HG03520 (cell line): Measurements from ENCODE around the gene CASR.

ENCODE experiments used
- ATAC-seq: cut with Tn5 transposase; IDR thresholded peaks from one replicate; pipeline ENCODE4 v1.9.1; 2021; ENCODE audit warnings: mild to moderate bottlenecking, moderate library complexity; ENCODE audit not compliant: unreplicated experiment

The CASR gene

DNA sequence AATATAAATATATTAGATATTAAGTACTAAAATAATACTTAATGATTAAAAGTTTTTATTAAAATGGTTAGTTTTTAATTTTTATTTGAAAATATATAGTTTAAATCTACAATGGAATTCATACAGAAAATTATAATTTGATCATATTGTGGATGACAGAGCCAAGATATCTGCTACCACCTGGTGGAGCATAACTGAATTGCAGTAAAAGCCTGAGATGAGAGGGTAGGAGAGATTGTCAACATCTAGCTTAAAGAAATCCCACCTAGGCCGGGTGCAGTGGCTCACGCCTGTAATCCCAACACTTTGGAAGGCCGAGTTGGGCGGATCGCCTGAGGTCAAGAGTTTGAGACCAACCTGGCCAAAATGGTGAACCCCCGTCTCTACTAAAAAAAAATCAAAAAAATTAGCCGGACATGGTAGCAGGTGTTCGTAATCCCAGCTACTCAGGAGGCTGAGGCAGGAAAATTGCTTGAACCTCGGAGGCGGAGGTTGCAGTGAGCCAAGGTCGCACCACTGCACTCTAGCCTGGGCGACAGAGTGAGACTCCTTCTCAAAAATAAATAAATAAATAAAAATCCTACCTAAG lies 116.5 kb downstream of the CASR start:
- no peak for ATAC-seq

DNA sequence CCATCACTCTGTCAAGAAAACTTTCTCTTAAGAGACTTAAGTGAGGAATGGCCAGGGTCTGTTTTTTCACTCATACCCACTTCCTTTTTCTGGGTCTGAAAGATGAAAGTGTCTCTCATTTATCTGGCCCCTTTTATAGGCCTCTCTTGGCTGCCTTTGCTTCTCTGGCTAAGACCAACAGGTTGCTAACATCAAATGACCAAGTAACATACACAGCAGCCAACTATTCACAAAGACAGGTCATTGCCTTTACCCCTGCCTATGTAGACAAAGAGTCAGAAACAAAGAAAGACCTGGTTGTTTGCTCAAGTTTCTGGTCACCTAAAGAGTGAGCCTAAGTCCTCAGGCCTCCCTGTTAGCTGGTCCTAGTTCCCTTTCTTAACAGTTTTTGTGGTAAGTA lies 117.6 kb downstream of the CASR start:
- peak; percentile 59 for ATAC-seq

DNA sequence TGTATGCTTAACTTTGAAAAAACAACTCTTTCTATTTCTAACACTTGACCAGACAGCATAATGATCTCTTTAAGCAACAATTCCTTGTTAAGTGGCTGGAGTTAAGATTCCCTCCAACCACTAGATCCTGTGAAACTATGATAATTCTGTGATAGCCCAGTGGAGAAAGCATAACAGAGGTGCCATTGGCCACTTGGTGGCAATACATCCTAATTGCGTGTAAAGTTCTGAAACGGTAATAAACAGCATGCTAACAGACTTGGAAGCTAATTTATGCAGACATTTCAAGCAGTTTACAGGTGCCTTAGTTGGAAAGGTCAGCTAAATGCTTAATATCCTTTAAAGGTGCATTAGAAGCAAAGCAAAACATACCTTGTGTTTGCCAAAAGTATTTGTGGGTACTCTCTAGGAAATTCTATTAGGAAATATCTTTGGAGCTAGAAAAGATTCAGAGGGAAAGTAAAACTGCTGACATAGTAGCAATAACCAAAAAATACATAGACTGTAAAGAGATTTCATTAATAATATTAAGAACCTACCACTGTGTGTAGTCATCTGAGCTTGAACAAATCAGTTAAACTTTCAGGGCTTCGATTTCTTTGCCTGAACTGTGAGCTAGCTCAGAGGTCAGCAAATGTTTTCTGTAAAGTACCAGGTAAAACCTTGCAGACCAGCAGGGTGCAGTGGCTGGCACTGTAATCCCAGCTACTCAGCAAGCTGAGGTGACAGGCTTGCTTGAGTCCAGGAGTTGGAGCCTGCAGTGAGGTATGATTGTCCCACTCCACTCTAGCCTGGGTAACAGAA lies 122.6 kb downstream of the CASR start:
- ATAC-seq = peak; percentile 43

DNA sequence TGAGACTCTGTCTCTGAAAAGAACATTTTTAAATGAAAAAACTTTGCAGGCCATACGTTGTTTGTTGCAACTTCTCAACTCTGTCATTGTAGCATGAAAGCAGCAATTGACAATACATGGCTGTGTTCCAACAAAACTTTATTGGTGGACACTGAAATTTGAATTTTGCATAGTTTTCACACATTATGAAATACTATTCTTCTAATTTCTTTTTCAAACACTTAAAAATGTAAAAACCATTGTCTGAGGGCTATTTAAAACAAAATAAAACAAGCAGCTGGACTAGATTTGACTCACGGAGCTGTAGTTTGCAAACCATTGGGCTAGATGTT lies 123.1 kb downstream of the CASR start:
- no peak for ATAC-seq

DNA sequence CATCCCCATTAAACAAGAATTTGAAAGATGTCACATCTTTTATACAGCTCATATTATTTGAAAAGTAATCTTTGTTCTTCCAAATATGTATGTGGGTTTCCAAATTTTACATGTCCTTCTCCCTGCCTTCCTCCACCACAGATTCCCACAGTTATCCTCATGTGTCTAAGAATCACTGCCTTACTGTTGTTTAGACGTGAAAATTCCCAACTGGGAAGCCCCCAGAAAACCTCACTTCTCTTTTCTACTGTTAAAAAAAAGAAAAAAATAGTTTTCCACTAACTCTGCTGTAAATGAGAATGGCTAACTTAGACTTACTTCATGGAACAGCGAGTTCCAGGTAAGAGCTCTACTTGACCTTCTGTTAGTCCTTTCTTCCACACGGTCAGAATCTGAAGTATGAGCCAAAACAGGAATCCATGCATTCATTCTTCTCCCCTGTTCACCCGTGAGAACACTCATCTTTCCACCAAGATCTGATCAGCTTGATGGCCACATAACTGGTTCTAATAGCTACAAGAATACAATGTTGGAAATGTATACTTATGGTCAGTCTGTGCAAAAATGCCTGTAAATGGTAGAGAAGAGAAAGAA lies 123.7 kb downstream of the CASR start:
- ATAC-seq = no peak

DNA sequence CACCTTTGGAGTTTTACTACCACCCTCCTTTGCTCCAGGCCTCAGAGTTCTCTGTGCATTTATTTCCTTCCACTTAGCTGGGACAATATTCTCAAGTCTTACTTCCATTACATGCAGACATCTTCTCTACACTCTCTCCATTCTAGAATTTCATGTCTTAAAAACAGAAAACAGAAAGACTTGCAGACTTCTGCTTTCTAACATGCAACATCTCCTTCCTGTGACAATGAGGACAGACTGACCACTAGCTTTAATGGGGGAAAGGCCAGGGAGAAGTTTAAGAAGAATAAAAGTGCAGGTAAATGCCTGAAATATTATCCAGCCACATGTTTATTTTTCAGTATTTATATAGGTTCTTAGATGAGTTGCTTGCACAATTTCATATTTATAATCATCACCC lies 124.5 kb downstream of the CASR start:
- no peak for ATAC-seq

DNA sequence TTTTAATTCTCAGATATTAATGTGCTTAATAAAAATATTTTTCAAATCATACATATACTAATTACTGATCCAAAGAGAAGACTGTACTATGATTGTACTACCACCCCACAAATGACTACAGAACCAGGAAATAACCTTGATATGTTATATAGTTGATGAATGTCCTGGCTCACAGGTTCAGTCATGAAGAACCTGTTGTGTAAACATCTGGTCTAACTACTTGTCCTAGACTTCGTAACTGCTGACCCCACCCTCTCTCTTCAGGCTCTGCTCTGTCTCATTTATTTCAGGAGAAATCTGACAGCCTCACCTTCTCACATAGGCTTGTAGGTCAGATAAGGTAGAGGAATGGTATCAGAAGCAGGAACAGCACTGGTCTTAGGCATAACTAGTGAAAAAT lies 126.9 kb downstream of the CASR start:
- ATAC-seq = no peak

DNA sequence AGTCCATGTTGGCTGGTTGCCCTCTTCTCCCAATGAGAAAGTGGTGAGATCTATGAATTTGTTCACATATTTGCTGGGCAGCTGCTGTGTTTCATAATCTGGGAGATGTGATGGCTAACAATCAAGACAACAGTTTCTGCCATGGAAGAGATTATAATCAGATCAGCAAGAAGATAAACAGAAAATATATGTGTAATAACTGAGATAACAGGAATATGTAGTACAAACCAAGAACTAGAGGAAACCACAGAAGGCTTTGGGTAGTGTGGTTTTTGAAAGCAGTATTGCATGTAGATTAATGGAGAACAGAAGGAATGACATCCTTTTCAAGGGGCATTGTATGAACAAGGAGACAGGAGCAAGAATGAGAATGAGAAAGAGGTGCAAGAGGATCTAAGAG lies 129.4 kb downstream of the CASR start:
- no peak for ATAC-seq

DNA sequence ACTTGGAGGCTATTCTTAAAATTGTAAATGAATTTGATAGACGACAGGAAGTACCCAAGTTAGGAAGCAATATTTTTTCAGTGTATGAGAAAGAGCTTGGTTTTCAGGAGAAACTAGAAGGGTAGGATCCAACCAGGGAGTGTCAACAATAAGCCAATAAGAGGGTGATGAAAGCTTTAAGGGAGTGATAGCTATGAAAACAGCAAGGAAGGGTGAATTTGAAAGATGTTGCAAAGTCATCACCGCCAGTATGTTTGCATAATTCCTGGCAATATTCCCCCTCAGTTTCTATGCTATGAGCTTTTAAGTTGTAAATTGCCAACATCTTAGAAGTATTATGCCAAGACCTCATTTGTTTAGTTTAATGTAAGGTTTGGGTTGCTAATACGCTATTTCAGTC lies 129.8 kb downstream of the CASR start:
- no peak for ATAC-seq

DNA sequence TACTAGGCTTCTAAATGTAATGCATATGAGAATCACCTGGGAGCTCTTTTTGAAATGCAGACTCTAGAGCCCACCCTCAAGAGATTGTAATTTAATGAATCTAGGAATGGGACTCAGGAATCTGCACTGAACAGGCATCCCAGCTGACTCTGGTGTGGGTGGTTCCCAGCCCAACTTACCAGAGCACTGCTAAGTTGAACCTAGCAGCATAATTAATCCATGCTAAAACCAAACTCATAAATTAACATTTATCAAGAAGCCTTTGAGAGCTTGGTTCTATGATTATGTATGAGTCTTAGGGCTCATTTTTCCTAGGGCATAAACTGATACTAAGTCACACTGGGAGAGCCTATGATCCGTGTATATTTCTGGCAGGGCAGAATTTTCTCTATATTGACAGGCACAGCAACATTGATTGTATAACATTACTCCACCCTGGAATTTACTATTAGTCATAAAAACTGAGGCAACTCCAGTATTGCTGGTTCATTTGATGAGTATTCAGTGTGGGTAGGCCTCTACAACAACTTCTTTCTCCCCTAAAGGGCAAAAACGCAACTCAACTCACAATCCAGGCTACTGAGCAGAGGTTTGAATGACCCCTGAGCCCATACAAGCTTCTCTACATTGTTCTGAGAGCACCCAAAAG lies 130.9 kb downstream of the CASR start:
- no peak for ATAC-seq

DNA sequence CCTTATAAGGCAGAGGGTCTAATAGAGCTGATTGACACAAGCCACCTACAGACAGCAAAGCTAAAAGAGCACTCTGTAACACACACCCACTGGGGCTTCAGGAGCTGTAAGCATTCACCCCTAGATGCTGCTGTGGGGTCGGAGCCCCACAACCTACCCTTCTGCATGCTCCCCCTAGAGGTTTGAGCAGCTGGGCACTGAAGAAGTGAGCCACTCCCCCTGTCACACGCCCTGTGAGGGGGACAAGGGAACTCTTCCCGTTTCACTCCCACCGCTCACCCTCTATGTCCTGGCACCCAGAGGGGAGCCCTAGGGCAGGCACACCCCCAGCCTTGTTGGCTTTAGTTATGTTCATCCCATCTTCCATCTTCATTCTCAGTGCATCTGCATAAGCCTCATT lies 132.2 kb downstream of the CASR start:
- no peak for ATAC-seq

DNA sequence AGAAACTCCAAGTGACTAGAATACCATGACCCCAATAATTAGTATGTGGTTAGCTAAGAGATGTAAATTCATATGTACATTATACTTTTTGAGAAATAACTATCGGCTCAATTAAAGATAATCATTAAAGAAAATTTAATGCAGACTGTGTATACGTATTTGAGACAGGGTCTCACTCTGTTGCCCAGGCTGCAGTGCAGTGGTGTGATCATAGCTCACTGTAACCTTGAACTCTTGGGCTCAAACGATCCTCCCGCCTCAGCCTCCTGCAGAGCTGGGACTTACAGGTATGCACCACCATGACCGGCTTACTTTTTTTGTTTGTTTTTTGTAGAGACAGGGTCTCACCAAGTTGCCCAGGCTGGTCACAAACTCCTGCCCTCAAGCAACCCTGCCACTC lies 132.9 kb downstream of the CASR start:
- ATAC-seq = no peak

DNA sequence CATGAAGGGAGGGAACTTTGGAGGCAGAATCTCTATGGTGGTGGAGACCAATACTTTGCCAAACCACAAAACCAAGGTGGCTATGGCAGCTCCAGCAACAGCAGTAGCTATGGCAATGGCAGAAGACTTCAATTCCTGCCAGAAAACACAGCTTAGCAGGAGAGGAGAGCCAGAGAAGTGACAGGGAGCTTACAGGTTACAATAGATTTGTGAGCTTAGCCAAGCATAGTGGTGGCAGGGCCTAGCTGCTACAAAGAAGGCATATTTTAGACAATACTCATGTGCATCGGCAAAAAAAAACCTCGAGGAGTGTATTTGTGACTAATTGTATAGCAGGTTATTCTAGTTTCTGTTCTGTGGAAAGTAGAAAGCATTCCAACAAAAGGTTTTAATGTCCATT lies 135.2 kb downstream of the CASR start:
- ATAC-seq = no peak

DNA sequence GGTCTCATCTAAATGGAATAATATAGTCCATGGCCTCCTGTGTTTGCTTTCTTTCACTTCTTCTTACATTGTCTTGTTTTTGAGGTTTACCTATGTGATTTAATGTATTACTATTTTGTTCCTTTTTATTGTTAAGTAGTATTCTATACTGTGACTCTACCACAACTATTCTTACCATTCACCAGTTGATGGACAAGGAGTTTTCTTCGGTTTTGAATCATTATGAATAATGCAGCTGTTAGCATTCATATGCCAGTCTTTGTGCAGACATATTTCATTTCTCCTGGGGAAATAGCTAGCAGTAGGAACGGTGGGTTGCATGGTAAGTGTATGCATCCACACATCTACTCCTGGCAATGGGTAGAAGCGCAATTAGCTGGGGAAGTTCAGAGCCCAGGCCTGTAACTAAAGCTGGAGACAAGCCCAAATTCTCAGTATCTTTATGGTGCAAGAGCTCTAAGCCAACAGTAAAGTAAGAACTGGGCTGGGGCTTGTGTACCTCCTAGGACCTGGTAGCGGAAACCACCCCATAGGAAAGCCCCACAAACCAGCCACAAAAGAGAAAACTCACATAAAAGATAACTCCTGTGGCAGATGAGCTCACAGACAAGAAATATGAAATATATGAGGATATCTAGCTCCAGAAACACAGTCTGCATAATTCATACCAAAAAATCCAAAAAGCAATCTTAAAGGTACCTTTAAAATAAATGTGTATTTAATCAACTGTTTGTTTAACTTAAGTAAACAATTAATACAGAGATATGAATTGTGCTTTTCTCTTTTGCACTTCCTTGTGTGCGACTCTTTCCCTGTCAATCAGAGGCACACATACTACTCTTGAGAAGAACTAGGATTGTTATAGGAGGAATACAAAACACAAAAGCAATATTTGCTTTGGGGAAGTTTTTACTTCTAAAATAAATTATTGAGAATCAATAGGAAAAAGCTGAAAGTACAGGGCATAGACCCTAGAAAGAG lies 138.9 kb downstream of the CASR start:
- no peak for ATAC-seq

DNA sequence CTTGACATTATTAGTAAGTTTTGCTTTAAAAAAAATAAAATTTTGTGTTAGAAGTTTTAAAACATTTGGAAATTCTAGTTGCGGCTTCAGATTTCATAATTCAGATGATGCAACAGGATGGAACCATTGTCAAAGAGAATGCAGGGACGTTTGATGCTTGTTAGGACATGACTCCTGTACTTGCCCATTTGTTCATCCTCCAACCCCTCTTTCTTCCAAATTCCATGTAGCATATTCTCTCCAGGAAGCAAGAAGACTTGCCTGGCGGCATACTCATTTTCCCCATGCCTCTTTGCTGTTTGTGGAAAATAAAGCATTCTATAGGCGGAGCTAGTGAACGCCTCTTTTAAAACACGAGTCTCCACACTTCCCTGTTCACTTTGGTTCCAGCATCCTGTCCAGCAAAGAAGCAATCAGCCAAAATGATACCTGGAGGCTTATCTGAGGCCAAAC lies 141.4 kb downstream of the CASR start, which contains the start of gene CSTA:
Gene CSTA, plus strand, starts transcription at position 378 of the 453 bp plus-strand sequence. Its CDS starts 45 bp downstream, at position 423.
- no peak for ATAC-seq

DNA sequence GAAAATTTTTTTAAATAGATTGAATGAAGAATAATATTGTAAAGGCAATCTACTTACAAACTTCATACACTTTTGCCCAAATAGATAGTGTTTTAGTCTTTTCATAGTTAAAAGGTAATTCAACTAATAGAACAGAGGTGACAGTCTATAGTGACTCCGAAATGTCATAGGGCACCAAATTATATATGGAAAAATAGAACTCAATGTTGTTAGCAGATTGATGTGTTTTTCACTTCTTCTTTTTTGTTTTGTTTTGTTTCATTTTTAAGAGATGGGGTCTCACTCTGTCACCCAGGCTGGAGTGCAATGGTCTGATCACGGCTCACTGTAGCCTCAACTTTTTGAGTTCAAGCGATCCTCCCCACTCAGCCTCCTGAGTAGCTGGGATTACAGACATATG lies 142.3 kb downstream of the CASR start:
- no peak for ATAC-seq

DNA sequence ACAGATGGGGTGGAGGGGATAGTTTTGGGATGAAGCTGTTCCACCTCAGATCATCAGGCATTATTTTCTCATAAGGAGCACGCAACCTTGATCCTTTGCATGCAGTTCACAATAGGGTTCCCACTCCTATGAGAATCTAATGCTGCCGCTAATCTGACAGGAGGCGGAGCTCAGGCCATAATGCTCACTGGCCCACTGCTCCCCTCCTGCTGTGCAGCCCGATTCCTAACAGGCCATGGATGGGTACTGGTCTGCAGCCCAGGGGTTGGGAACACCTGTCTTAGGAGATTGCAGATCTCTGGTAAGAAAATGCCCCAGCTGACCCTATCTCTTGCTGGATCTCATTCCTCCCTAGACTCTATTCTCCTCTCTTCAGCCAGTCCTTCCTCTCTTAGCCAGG lies 148.4 kb downstream of the CASR start:
- no peak for ATAC-seq

DNA sequence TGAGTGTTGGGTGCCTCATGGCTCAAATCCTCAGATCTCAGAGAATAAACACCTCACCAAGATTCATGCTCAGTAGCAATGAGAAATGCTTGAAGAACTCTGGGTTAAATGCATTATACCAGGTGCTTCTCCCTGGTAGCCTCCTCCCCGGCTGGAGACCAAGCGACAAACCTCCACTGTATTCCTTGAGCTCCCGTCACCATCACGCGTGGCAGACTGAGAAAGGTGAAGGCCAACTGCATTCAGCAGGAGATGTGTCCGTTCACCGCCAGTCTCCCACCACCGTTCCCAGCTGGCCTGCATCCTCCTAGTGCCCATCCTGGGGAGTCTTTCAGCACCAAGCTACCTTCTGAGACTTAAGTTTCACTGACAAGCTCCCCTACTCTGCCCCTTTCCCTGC lies 149.1 kb downstream of the CASR start:
- ATAC-seq = no peak
